ENCODE measurements around the gene LILRB3.
A peak's percentile ranks its signal among the peaks of the same experiment; 100 is the strongest.
"Not testable (repeated sequence)": the region's sequence is repeated elsewhere in the genome, so short reads cannot be mapped to it uniquely, and the experiment has no call there.

Gene LILRB3

DNA sequence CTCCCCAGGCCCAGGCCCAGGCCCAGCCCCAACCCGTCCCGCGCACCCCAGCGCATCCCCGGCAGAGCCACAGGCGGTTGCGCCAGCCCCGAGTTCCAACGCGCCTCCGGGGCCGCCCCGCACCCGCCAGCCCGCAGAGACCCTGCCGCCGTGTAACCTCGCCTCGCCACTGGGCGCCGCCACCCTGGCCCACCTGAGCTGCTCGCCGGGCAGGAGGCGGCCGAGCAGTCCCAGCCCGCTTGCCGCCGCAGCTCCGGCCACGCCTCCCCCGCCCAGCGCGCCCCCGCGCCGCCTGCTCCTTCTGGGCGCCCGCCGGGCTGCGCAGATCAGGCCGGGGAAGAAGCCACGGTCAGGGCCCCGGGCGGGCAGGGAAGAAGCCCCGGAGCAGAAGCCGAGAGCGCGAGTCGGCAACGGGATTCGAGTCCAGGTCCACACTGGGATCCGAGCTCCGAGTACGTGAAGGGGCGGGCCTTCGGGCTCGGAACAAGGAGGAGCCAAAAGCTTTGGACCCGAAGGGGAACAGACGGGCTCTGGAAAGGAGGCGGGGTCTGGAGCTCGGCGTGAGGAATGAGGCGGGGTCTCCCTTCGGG is 33.6 kb downstream of the LILRB3 start, which contains the start of gene MBOAT7:
TSS of gene MBOAT7 (minus strand) at position 436 of the 590 bp plus-strand sequence. CDS start 1,072 bp downstream, outside the sequence.
- no peak for DNase-seq

DNA sequence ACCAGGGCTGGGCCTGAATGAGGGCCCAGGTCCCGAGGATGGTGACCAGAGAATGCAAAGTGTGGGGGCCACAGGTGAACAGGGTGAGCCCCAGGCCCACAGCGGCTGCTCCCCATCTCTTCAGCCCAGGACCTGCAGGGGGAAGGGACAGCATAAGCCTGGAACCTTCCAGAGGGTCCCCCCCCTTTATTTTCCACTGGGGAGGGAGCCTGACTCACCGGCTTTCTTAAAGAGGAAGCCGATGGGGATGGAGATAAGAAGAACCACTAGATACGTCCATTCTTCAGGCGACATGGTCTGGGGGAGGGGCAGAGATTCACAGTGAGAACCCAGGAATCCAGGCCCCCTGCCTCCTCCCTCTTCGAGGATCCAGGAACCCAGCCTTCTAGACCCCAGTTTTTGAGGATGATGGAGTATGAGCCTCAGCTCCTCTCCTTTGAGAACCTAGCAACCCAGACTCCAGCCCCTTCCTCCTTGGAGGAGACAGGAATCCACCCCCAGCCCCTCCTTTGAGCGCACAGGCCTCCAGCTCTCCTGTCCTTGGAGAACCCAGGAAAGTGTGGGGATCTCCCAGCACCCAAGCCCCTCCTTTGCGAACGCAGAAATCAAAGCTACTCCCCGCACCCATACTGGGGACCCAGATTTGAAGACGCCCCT is 34.5 kb downstream of the LILRB3 start:
- peak; percentile 57 for DNase-seq

DNA sequence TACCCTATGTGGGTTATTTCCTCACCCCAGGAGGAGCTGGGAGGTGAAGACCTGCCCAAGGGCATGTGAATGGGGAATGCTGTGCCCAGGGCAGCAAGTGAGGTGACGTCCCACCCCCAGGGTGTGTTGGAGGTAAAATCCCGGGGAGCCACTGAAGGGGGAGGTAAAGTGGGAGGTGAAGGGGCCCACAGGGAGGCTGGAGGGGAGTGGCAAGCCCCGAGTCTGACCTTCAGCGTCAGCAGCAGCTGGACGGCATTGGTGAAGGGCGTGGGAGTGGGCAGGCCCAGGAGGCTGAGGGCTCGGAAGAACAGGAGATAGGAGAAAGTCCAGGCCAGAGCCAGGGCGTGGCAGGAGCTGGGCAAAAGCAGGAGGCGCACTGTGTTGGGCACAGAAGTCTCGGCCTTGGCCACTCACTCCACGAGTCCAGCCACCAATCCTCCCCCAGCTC is 35.8 kb downstream of the LILRB3 start:
- DNase-seq: no peak

DNA sequence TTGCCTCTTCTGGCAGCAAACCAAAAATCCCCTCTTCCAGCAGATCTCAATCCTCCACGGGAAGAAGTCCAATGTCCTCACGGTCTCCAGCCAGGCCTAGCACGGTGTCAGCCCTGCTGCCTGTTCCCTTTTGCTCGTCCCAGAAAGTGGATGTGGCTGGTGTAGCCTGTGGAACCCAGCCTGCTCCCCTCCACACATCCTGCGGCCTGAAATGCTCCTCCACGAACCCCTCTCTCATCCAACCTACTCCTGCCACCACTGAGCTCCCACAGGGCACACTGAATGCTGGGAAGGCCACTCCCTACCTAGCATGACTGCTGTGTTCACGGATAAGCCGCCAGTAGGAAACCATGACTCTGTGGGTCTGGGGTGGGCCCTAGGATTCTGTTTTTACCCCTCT is 36.5 kb downstream of the LILRB3 start:
- DNase-seq: no peak

DNA sequence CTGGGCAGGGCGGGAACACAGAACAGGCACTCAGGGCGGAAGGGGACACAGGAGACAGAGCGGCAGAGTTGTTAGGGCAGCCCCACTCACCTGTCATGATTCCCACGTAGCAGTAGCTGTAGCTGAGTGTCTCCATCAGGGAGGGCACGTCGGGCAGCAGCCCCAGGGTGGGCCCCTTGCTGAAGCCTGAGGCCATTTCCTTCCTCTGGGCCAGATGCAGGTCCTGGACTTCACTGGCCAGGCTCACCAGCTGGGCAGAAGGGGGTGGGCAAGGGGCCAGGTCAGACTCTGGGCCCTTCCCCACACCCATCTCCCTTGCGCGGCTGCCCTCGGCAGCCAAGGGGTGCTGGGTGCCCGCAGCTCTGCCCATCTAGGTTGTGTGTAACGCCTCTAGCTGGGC is 39.4 kb downstream of the LILRB3 start:
- no peak for DNase-seq

DNA sequence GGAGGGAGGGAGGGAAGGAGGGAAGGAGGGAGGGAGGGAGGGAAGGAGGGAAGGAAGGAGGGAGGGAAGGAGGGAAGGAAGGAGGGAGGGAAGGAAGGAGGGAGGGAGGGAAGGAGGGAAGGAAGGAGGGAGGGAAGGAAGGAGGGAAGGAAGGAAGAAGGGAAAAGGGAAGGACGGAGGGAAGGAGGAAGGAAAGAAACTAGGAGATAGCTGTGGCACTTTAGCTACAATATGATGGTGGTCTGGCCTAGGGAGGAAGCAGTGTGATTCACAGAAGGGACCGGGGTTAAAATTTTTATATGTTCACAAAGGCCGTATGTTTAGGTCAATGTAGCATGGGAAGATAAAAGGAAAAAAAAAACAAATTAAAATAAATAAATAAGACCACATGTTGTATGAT is 40.9 kb downstream of the LILRB3 start:
- DNase-seq: not testable (repeated sequence)

DNA sequence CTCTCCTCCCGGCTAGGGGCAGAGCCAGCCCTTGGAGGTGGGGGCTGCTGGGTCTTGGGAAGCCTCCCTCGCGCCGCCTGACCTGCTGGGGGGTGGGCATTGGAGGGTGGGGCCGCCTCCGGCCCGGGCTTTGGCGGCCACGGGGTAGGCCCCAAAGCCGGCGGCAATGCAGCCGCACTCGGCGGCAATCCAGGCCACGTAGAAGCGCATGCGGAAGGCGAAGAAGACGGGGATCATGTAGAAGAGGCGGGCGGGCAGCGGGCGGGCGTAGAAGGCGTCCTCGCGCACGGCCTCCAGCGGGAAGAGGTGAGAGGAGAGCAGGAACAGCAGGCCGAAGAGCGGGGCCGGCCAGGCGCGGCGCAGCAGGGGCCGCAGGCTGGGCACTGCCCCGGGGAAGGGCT is 42.1 kb downstream of the LILRB3 start:
- no peak for DNase-seq

DNA sequence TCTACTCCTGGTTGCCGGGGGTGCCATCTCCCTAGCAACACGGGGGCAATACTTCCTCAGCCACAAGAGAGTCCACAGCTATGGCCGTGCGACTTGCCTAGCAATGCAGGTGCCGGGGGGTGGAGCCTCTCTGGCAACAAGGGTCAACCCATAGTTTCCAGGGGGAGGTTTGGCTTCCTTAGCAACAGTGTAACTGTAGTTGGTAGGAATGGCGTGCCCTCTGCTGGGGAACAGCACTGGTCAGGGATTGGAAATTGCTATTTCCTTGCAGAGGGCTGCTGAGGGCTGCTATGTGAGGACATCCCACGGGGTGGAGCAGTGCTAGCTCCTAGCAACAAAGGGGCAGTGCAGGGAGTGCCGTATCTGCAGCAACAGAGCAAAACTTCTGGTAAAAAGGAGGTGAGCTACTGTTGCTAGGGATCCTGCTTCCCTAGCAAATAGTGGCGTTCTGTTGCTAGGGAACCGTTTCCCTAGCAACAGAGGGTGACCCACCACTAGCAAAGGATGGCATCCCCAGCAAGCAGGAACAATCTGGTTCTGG is 42.8 kb downstream of the LILRB3 start:
- DNase-seq: no peak

DNA sequence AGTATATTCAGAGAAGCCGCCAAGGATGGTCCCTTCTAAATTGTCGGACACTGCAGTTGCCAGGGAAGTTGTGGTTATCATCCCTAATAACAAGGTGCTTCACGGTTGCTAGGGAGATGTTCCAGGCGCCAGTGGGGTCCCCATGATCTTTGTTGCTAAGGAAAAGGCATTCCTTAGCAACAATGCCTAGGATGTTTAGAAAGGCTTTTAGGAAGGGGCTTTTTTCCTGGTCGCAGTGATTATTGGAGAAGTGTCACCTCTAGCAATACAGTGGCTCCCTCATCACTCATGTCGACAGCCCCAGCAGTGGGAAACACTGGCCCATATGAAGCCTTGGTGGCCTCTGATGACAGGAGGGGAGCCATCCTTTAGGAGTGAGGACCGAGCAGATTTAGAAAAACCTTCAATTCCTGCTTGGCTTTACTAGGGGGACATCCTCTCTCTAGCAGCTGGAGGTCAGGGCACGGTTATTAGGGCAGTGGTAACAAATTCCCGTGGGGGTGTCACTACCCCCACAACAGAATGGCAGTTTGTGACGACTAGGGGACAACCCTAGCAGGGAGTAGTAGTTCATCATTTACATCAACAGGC is 43.5 kb downstream of the LILRB3 start:
- DNase-seq: no peak

DNA sequence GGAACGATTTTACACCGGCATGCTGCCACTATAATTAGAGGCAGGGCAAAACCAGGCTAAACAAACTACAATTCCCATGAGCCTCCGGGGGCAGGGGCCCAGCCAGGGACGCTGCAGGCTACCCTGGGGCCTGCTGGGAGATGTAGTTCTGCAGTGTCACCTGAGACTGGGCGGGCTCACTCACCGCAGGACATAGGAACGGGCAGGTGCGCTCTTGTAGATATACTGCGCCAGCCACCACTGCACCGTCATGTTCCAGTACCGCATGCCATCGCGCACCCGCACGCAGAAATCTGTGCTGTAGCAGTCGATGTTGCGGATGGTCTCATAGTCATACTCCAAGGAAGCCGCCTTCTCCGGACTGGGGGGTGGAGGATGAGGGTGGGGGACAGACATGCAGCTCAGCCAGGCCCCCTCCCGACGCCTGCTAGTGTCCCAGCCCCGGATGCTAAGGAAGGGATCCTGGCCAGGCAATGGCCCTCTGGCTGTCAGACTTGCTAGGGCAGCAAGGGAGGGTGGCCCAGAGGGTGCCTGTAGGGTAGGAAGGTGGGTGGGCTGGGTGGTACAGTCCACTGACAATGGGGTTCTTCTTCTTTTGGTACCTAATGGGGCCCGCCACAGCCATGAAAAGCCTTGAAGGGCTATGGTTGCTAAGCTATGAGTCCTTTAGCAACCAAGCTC is 44.1 kb downstream of the LILRB3 start:
- DNase-seq: peak; percentile 39

DNA sequence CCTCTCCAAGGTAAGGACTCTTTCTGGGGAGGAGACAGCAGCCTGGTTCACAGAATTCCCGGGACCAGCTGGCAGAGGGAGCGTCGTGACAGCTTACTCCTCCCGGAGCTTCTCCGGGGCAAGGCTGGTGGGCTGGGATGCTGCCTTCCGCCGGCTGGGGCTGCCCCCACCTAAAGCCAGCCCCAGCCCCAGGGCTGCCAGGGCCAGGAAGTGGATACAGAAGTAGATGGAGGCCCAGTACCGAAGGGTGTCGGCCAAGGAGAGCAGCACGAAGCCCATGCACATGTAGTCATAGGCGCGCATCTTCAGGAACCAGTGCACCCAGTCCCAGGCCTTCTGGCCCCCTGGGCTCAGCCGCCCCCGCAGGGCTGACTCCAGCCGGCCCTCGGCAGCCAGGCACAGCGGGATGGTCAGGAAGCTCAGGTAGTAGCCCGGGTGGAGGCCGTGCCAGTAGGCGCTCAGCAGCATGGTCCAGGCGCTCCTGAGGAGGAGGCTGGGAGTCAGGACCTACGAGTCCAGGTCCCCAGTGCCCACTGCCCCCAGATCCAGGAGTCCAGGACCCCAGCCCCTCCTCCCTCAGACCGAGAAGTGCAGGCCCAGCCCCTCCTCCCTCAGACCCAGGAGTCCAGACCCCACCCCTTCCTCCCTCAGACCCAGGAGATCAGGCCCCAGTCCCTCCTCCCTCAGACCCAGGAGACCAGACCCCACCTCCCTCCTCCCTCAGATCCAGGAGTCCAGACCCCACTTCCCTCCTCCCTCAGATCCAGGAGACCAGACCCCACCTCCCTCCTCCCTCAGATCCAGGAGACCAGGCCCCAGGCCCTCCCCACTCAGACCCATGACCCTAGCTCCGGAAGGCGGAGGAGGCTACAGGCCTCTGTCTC is 48.6 kb downstream of the LILRB3 start:
- no peak for DNase-seq

DNA sequence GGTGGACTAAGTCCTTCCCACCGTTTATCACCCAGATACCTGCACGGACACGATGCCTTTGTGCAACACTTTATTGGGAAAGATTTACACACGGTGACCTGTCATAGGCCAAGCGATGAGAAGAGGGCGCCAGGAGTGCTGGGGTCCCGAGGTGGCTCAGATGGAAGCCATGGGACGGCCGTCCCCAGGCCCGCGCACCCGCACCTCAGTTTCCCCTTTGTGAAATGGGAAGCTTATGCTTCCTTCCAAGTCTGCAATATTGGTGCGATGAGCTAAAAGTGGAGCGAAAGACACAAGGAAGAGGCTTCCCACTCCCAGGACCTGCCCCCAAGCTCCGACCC is 49.5 kb downstream of the LILRB3 start:
- DNase-seq: no peak

DNA sequence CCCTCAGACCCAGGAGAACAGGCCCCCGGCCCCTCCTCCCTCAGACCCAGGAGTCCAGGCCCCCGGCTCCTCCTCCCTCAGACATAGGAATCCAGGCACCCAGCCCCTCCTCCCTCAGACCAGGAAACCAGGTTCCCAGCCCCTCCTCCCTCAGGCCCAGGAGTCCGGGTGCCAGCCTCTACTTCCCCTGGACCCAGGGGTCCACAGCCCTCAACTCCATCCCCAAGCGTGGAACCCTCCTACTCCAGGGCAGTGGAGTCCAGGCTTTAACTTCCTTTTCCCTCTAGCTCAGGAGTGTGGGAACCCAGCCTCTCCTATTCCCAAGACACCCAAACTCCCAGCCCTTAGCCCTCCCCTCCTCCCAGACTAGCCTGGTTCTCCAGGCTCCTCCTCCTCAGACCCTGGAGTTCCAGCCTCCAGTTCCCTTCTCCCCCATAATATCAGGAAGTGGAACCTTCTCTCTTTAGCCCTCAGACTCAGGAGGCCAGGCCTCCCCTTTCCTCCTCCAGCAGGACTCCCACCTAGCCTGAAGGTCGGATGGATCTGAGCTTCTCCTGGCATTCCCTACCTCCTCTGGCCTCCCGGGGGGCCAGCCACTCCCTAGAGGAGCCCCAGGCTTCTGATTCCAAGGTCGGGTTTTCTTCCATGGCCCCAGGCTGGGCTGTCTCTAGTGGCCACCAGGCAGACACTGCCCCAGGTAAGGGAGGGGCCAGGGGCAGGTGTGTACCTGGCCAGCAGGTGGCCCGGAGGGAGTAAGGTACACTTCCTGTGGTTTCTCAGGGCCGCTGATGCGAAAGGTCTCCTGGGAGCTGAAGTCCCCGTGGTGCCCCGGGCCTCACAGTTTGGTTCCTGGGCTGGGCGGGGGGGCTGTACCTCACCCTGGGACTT is 50.1 kb downstream of the LILRB3 start, which contains the start of gene TMC4:
TSS of gene TMC4 (minus strand) at position 690 of the 888 bp plus-strand sequence. CDS start at position 647, 43 bp downstream.
- DNase-seq: no peak

DNA sequence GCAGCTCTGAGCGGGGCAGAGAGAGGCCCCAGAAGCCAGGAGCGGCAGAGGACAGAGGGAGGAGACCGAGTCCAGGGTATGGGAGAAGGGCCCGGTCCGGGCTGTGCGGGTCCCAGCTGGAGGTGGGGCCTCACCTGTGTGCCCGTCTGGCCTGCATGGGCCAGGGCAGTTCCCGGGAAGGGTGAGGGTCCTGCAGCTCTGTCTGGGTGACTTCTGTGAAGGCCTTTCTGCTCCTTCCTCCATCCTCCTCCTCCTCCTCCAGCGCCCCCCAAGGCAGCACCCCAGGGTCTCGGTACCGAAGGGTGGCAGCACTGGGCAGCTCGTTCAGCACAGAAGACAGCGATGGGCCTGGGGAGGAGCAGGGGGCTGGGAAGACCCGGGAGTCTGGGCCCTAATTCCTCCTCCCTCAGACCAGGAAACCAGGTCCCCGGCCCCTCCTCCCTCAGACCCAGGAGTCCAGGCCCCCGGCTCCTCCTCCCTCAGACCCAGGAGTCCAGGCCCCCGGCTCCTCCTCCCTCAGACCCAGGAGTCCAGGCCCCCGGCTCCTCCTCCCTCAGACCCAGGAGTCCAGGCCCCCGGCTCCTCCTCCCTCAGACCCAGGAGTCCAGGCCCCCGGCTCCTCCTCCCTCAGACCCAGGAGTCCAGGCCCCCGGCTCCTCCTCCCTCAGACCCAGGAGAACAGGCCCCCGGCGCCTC is 50.9 kb downstream of the LILRB3 start:
- DNase-seq: not testable (repeated sequence)

DNA sequence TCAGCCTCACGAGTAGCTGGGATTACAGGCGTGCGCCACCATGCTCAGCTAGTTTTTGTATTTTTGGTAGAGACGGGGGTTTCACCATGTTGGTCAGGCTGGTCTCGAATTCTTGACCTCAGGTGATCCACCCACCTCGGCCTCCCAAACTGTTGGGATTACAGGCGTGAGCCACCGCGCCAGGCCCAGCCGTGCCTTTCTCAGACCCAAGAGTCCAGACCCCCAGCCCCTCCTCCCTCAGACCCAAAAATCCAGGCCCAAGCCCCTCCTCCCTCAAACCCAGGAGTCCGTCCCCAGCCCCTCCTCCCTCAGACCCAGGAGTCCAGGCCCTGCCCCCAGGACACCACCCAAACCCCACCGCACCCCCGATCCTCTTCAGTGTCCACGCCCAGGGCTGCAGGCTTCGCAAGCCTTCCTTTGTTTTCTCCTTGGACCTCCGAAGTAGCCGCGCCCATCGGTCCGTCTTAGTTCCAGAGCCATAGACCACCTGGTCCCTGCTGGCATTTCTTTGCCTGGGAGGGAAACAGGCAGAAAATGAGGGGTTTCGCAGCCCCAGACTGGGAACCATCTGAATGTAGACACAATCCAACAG is 53.6 kb downstream of the LILRB3 start:
- DNase-seq: no peak

DNA sequence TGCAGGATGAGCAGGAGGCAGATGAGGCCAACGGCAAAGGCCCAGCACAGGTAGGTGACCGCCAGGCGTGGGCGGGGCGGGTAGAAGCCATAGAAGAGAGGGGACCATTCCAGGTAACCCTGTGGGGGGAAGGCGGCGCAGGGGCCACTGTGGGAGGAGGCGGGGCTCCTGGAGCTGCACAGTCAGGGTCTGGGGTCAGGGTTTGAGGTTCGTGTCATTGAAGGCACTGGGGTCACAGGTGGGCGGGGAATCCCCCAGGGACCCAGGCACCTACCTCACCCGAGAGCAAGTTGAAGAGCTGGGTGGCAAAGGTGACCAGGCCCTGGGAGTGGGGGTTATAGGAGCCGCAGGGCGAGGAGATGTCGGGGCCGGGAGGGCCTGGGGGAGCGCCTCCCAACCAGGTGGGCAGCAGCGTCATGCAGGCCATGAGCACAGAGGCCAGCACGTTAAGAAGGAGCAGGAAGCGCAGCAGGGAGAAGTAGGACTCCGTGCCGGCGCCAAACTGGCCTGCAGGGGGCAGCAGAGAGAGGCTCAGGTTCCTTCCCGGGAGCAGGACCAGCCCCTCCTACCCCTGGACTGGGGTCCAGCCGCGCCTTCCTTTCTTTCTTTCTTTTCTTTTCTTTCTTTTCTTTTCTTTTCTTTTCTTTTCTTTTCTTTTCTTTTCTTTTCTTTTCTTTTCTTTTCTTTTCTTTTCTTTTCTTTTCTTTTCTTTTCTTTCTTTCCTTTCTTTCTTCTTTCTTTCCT is 54.5 kb downstream of the LILRB3 start:
- peak; percentile 94 for DNase-seq

Data from activated CD8-positive, alpha-beta memory T cell treated with anti-CD3 and anti-CD28 coated beads, Interleukin-2, amount 50 U/mL, for 4 hours (primary cell).